IgD-negative memory B cell (primary cell): ENCODE measurements around the gene TUFT1. TPM values are rescaled to one million over a fixed set of nuclear protein-coding genes. Genes with fewer than 3 reads are reported as not detected.
"Not testable (repeated sequence)": the region's sequence is repeated elsewhere in the genome, so short reads cannot be mapped to it uniquely, and the experiment has no call there.

Source experiments
- H3K27ac Mint-ChIP-seq, 3 donors: one replicate each; pipeline ENCODE4 v1.8.0; 2020 to 2022; ENCODE audit warnings: mild to moderate bottlenecking in 3 of 3, mixed read lengths in 3 of 3, moderate library complexity in 1 of 3
- H3K27me3 Mint-ChIP-seq: one replicate; pipeline ENCODE4 v1.8.0; 2021; ENCODE audit warnings: mixed read lengths
- H3K36me3 Mint-ChIP-seq: one replicate; pipeline ENCODE4 v1.8.0; 2020; ENCODE audit warnings: mild to moderate bottlenecking, mixed read lengths
- H3K4me1 Mint-ChIP-seq, 3 donors: one replicate each; pipeline ENCODE4 v1.8.0; 2020 to 2022; ENCODE audit warnings: mixed read lengths in 3 of 3, mild to moderate bottlenecking in 1 of 3
- H3K4me3 Mint-ChIP-seq, 4 donors: one replicate each; pipeline ENCODE4 v1.8.0; 2020 to 2022; ENCODE audit warnings: mild to moderate bottlenecking in 4 of 4, mixed read lengths in 4 of 4, moderate library complexity in 3 of 4
- H3K9me3 Mint-ChIP-seq, 3 donors: one replicate each; pipeline ENCODE4 v1.8.0; 2020 to 2021; ENCODE audit warnings: mixed read lengths in 3 of 3, mild to moderate bottlenecking in 1 of 3
- polyA plus RNA-seq: library from polyadenylated mRNA; unstranded; fragments of 300-500 nt; fragmentation: Illumina TruSeq; gene quantifications from one replicate; pipeline ENCODE4 v1.2.3, GENCODE V29; 2021

TUFT1 gene
- polyA plus RNA-seq, 1 donor from 2014 or later, result 1.6 TPM

DNA sequence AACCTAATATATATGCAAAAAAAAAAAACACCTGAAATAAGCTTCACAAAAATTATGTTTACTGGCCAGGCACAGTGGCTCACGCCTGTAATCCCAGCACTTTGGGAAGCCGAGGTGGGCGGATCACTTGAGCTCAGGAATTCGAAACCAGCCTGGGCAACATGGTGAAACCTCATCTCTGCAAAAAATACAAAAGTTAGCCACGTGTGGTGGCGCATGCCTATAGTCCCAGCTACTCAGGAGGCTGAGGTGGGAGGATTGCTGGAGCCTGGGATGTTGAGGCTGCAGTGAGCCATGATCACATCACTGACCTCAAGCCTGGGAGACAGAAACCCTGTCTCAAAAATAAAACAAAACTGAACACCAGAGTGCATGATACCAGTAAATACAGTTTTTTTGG, 78.9 kb downstream of the TUFT1 start:
- H3K27ac Mint-ChIP-seq, H3K4me3 Mint-ChIP-seq, H3K36me3 Mint-ChIP-seq, H3K9me3 Mint-ChIP-seq, H3K27me3 Mint-ChIP-seq: not testable (repeated sequence)
- peaks cover 18 to 33% (median 31%) of the 10 kb centered on the region in 3 donors for H3K4me1 Mint-ChIP-seq

DNA sequence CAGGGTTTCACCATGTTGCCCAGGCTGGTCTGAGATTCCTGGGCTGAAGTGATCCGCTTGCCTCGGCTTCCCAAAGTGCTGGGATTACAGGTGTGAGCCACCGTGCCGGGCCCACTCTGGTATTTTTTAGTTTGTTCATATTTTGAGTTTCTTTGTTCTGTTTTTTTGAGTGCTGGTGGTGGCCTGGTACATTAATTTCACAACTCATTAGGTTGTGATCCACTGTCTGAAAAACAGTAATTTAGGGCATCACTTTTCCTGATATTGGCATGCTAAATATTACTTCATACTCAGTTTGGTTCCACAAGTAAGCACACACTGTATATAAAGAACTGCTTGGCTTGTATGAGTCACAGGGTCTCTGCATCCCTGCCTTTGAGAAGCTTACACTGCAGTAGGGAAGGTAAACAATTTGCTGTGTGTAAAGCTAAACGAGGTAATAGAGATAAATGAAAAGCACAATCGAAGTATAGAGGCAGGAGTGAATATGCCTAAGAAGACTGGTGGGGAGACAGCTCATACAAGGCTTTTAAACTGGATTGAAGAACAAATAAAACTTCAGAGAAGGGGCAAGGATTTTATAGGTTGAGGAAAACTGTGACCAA, 79.5 kb downstream of the TUFT1 start:
- H3K4me1 Mint-ChIP-seq, result peaks cover 18 to 31% (median 29%) of the 10 kb centered on the region in 3 donors
- no peaks in the 10 kb centered on the region for H3K27me3 Mint-ChIP-seq
- peaks cover 2% of the 10 kb centered on the region for H3K36me3 Mint-ChIP-seq
- H3K9me3 Mint-ChIP-seq, result no peaks in the 10 kb centered on the region
- H3K27ac Mint-ChIP-seq, result no peak overlapping the region
- no peak overlapping the region for H3K4me3 Mint-ChIP-seq

DNA sequence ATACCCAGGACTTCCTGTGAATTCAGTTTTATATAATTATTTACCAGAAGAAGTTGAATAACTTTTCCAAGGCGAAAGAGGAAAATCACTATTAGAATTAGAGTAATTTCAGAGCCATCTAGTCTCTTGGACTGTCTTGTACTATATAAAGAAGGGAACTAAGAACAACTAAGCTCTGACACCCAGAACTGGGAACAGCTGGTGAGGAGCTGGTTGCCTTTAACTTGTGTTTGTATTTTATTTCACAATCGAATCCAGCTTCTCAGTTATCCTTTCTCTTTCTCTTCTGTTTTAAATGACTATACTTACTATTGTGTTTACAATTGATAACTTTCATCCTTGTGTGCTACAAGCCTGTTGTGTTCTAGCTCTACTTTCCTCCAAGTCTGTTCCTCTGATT, 80.2 kb downstream of the TUFT1 start:
- H3K4me1 Mint-ChIP-seq, result peaks cover 16 to 30% (median 28%) of the 10 kb centered on the region in 3 donors
- H3K4me3 Mint-ChIP-seq, result no peak overlapping the region
- H3K36me3 Mint-ChIP-seq, result peaks cover 1% of the 10 kb centered on the region
- H3K27ac Mint-ChIP-seq, result peak overlapping the region in 1 of 3 donors; percentile 38
- no peaks in the 10 kb centered on the region for H3K9me3 Mint-ChIP-seq
- H3K27me3 Mint-ChIP-seq, result no peaks in the 10 kb centered on the region

DNA sequence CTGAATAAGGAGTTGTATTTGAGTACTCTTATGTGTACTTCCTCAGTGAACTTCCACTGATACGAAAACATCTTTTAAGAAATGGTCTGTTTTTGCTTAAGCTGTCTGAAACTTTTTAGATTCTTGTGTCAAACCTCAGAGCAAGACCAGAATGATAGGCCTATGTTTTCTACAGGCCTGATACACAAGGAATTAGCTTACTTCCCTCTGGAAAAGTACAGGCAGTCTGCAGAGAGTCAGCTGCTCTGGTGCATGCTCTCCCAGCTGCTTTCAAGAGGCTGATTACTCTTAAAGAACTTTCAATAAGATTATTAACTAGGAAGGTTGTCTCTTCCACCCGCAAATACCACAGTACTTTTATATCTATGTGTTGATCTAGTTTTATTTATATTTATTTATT, 81.2 kb downstream of the TUFT1 start:
- H3K27ac Mint-ChIP-seq, result no peak overlapping the region
- H3K36me3 Mint-ChIP-seq, result no peaks in the 10 kb centered on the region
- no peaks in the 10 kb centered on the region for H3K9me3 Mint-ChIP-seq
- peaks cover 10 to 22% (median 21%) of the 10 kb centered on the region in 3 donors for H3K4me1 Mint-ChIP-seq
- H3K4me3 Mint-ChIP-seq, result no peak overlapping the region
- no peaks in the 10 kb centered on the region for H3K27me3 Mint-ChIP-seq

DNA sequence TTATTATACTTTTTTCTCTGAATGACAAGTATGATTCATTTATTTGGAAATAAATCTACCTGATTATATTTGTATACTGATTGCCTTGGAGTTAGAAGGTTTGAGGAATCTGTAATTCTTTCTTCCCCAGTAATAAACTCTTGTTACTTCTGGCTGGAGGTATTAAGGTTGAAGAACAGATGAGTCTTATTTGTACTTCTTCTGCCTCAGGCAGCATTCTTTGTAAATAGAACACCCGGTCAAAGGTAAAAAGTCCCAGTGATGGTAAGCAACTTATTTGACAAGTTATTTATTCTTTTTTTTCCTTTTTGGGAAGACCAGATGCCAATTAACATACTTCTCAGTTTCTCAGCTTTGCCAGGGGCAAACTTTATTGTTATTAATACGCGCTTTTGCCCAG, 84.7 kb downstream of the TUFT1 start:
- no peaks in the 10 kb centered on the region for H3K9me3 Mint-ChIP-seq
- no peak overlapping the region for H3K27ac Mint-ChIP-seq
- H3K4me1 Mint-ChIP-seq, result peaks cover 4 to 22% (median 12%) of the 10 kb centered on the region in 3 donors
- H3K36me3 Mint-ChIP-seq, result peaks cover 3% of the 10 kb centered on the region
- H3K4me3 Mint-ChIP-seq, result no peak overlapping the region
- H3K27me3 Mint-ChIP-seq, result no peaks in the 10 kb centered on the region

DNA sequence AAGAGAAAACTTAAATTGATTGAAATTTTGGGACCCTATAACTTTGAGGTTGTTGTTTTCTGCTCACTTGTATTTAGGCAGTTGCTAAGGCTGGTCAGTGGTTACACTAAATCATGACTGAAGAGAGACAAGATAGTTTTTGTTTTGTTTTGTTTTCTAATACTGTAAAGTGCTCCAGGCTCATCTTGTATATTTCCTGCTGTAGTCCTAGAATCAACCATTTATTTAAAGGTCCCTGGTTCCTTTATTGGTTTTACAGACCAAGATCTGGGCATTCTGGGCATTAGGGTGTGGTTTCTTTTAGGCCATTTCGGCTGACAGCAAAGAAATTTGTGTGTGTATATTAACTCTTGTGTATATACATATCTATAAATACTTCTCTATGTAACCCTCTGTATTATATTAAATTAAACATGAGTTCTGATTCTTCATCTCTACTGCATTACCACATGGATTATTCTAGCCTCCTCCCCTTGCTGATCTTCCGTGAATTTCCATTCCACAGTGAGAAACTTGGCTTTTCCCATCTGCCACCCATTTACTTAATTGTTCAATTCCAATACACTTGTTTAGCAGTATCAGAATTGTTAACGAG, 86.7 kb downstream of the TUFT1 start:
- H3K36me3 Mint-ChIP-seq, result peaks cover 6% of the 10 kb centered on the region
- no peak overlapping the region for H3K4me3 Mint-ChIP-seq
- H3K9me3 Mint-ChIP-seq, result no peaks in the 10 kb centered on the region
- no peak overlapping the region for H3K27ac Mint-ChIP-seq
- H3K27me3 Mint-ChIP-seq, result no peaks in the 10 kb centered on the region
- peaks cover 4 to 14% (median 5%) of the 10 kb centered on the region in 3 donors for H3K4me1 Mint-ChIP-seq

DNA sequence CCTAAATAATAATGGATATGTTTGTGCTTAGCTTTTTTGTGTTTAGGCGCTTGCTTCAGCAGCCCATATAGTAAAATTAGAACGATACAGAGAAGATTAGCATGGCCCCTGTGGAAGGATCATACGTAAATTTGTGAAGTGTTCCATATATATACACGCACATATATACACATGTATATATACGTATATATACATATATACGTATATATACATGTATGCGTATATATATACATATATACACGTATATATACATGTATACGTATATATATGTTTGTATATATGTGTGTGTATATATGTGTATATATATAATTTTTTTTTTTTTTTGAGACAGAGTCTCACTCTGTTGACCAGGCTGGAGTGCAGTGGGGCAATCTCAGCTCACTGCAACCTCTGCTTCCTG, 89.2 kb downstream of the TUFT1 start:
- H3K4me3 Mint-ChIP-seq, result no peak overlapping the region
- peaks cover 4 to 11% (median 6%) of the 10 kb centered on the region in 3 donors for H3K4me1 Mint-ChIP-seq
- no peaks in the 10 kb centered on the region for H3K27me3 Mint-ChIP-seq
- H3K27ac Mint-ChIP-seq, result no peak overlapping the region
- H3K36me3 Mint-ChIP-seq, result peaks cover 8% of the 10 kb centered on the region
- H3K9me3 Mint-ChIP-seq, result no peaks in the 10 kb centered on the region

Other genes starting within 250 kb of the TUFT1 start
- 67.9 TPM for gene PI4KB, start 212.9 kb upstream of the TUFT1 start, polyA plus RNA-seq
- 106 TPM for gene RFX5, start 193.1 kb upstream of the TUFT1 start, polyA plus RNA-seq
- not detected for gene SELENBP1, start 167.6 kb upstream of the TUFT1 start, polyA plus RNA-seq
- gene PSMB4, start 140.7 kb upstream of the TUFT1 start, polyA plus RNA-seq, result 69.1 TPM
- 9.4 TPM for gene POGZ, start 80.8 kb upstream of the TUFT1 start, polyA plus RNA-seq
- gene CGN, start 28.9 kb upstream of the TUFT1 start, polyA plus RNA-seq, result not detected
- 12.9 TPM for gene SNX27, start 71.7 kb downstream of the TUFT1 start, polyA plus RNA-seq
- not detected for gene CELF3, start 176.5 kb downstream of the TUFT1 start, polyA plus RNA-seq
- not detected for gene RIIAD1, start 181.2 kb downstream of the TUFT1 start, polyA plus RNA-seq
- 117 TPM for gene MRPL9, start 223.2 kb downstream of the TUFT1 start, polyA plus RNA-seq